Embryonic facial prominence (tissue), 1 donor: Measurements from ENCODE around the gene SEZ6.

Experiments used
- DNase-seq: peaks from one replicate; pipeline ENCODE4 v3.0.0-alpha.2; 2016; ENCODE audit errors: extremely low spot score

SEZ6 gene

DNA sequence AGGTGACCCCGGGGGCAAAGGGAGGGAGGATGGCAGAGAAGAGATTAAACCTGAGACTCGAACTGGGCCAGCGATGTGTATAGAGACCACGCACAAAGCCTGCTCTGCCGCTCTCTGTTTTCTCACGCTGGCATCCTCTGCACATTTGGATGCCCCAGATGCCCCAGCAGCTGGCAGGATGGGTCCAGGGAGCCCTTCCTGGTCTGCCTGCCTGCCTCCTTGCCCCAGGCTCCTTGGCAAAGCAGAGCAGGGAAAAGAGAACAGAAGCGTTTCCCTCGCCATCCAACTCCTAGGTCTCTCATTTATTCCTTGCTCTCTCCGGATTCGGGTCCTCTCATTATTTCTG lies 31.9 kb upstream of the SEZ6 start:
- no peak for DNase-seq

DNA sequence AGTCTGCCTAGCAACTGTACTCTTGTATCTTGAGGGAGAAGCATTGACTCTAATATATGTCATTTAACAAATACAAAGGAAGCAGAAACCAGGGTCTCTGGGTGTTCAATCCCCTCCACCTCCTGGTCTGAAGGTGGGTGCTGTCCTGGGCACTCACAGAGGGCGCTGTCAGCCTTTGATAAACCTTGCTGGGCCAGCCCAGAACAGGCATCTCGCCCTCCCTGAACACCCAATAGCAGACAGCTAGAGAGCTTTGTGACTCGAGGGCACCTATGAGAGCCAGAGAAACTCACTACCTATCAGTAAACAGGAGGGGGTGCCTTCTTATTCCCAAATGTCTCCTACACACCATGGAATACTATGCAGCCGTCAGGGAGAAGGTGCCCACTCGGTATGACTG lies 30.8 kb upstream of the SEZ6 start:
- no peak for DNase-seq

DNA sequence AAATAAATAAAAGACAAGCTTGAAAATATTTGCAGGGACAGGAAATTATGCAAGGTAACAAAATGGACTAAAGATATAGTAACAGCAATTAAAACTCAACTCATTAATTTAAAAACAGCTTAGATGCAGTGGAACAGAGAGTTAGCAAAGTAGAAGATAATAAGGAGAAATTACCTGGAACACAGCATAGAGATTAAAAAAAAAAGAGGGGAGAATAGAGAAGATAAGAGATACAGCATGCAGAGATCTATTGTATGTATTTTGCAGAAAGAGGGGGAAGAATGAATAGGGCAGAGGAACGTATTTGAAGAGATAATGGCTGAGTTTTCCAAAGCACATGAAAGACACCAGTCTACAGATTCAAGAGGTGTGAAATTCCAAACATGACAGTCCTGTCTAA lies 28.7 kb upstream of the SEZ6 start:
- no peak for DNase-seq

DNA sequence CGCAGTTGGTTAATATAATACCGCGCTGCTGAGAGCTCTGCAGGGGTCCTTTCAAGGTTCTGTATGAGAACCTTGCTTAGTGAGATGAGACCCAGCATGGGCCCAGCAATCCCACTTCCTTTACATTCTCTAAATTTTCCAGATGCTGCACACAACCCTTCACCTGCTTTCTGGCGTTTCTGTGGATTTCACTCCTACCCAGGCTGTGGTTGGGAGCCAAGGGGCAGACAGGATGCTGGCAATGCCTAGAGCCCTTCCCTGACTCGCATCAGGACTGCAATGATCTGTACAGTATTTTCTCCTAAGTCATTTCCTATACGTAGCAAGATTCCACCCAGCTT lies 27.0 kb upstream of the SEZ6 start:
- DNase-seq, result no peak

DNA sequence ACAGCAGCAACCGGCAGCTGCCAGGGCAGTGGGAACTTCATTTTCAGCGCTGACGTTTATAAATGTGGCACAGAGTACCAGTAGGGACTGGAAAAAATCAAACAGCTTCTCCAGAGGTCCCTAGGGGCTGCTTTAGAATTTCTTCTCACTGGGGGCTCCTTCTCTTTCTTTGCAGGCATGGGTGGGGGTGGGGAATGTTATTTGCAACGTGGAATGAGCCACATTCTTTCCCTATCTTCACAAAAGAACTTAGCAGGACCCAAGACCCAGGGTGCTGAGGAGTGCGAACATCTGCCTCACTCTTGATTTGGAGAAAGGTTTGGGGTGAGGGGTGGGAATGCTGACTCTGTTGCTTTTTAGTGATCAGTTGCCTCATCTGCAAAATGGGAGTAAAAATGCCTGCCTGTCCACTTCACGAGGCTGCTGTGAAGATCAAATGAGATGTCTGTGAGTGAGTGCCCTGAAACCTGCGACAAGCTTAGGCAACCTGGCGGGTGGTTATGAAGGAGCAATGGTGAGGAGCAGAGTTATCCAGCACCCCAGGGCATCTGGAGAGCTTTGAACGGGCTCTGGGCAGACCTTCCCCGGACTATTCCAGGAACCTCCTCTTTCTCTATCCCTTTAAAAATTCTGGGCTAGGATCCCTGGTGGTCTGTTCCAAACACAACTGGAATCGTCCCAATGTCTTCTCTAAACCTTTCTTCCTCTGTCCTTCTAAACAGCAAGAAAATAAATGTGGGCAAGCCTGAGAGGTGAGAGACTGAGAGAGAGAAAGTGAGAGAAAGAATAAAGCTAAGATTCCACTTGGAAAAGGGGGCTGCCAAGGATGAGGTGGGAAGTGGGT lies 26.4 kb upstream of the SEZ6 start:
- DNase-seq, result no peak

DNA sequence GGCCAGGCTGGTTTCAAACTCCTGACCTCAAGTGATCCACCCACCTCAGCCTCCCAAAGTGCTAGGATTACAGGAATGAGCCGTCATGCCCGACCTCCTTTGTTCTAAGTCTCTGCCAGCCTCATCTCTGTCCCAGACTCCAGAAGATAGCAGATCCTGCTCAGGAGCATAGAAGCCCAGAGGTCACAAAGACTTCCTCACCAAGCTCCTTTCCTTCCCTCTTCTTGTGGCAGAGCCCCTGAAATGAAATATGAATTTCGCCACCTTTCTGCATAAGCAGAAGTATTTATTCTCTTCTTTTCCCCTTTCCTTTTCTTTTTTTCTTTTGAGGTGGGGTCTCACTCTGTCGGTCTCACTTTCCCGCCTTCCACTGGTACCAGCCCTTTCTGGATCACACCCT lies 25.7 kb upstream of the SEZ6 start:
- DNase-seq, result no peak

DNA sequence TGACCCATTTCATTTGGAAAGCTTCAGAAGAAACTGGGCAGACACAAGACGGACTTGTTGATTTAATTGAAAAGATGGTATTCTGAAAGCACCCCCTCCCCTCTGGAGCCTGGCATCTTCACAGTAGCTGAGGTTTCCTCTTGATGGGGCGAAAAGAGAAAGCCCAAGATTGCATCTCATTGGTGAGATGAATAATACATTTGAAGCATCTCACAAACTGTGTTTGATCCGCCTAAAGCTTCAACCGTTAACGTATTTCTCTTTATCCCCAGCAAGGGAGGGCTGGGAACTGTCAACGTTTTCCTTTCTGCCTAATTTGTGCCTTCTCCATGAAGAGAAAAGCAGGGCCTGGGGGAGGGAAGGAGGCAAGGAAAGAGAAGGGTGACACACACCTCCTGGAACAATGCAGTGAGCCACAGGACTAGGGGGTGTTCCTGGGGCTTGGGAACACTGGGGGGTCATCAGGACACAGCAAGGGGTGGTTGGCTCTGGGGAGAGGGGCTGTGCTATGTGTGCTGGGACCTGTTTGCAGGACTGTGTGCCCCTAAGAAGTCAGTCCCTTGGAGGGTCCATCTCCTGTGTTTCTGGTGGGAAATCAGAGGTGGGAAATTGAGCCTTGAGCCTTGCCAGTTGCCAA lies 18.6 kb upstream of the SEZ6 start:
- DNase-seq, result no peak

DNA sequence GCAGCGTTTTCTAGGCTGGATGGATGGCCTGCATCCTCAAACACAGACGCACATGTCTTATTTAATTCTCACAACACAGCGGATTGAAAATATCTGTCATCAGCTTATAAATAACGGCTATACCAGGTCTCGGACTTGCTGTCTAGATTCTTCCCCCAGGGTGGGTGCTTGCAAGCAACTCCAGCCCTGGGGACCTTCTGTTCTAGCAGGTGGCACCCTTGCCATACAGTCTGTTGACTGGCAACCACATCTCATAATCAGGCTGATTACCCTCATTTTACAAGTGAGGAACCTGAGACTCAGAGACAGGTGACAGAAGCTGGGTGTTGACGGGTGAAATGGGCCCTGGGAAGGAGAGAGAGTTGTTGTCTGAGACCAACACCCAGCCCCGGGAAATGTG lies 16.2 kb upstream of the SEZ6 start:
- no peak for DNase-seq

DNA sequence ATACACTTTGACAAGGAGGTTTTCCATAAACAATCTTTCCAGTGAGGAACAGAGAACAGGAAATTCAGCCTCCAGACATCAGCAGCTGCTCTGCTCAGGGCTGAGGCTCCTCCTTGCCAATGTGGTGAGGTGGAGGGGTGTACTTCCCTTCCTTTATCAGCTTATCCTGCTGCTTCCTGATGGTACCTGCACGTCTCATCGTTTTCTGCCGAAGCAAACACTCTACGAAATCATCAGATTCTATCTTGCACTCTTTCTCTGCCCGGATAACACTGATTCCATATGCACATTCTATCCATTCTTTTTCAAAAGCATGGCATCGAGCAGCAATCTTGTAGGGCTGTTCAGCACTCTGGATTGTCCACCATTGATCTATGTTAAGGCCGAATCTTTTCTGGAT lies 15.4 kb upstream of the SEZ6 start:
- no peak for DNase-seq

DNA sequence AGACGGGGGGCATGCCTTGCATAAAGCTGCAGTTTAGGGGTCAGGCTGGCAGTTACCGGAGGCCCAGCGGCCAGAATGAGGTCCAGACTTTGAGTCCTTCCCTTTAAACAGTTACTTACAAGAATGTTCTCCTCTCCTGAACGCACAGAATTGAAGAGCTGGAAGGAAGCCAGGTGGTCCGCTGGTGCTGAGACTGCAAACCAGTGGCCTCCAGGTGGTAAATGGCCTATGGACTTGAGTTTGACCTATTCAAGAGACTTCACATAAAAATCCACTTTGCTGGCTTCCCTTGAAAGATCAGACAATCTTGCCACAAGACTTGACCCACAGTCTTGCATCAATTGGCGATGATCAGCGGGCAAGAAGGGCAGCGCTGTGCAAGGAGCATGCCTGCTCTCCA lies 14.7 kb upstream of the SEZ6 start:
- DNase-seq, result no peak

DNA sequence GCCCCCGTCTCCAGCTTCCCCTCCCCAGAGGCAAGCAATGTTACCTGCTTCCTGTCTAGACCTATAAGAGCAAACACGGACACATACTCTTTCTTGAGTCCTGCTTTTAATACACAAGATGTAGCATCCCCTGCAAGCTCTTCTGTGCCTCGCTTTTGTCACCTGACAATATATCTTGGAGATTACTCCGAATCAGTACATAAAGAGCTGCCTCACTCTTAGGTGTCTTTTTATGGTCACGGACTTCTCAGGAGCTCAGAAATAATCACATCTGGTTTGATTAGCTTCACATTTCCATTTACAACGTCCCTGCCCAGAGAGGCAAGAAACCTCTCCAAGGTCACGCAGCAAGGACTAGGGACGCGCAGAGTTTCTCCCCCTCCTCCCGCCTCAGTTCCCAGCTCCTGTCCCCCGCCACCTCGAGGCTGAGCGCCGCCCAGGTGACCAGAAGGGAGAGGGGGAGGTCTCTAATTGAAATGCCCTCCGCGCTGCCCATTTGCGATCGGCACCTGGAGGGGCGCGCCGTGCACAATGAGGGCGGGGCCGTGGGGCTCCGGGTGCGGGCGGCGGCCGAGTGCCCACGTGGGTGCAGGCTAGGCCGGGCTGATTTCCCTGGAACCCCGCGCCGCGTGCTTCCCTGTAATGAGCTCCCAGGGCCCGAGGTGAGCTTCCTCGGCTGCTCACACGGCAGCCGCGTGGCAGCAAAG lies 13.8 kb upstream of the SEZ6 start:
- no peak for DNase-seq

DNA sequence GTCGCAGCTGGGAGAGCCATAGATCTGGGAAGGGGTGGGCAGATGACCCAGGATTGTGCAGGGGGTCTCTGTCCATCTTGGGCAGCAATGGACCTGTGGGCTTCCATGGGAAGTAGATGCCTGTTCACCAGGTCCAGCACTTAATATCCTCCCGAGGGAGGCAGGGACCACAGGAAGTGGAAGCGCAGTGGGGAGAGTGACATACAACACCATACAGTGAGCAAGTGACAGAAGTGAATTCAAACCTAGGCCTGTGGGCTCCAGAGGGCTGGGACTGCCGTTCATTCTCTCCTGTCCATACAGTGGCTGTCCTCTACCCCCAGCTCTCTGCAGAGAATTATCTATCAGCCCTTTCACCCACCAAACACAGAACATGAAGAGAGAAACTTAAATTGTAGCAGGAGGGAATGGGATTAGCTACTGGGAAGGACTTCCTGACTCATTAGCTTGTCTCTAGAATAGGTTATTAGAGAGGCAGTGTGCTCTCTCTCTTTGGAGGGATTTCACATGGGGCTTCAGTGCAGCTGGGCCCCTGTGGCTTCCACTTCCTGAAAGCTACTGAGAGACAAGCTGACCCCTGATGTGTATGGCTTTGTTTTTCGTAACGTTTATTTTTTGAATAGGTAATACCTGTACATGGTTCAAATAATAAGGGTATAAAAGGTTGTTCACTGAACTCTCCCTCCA lies 13.1 kb upstream of the SEZ6 start:
- no peak for DNase-seq

DNA sequence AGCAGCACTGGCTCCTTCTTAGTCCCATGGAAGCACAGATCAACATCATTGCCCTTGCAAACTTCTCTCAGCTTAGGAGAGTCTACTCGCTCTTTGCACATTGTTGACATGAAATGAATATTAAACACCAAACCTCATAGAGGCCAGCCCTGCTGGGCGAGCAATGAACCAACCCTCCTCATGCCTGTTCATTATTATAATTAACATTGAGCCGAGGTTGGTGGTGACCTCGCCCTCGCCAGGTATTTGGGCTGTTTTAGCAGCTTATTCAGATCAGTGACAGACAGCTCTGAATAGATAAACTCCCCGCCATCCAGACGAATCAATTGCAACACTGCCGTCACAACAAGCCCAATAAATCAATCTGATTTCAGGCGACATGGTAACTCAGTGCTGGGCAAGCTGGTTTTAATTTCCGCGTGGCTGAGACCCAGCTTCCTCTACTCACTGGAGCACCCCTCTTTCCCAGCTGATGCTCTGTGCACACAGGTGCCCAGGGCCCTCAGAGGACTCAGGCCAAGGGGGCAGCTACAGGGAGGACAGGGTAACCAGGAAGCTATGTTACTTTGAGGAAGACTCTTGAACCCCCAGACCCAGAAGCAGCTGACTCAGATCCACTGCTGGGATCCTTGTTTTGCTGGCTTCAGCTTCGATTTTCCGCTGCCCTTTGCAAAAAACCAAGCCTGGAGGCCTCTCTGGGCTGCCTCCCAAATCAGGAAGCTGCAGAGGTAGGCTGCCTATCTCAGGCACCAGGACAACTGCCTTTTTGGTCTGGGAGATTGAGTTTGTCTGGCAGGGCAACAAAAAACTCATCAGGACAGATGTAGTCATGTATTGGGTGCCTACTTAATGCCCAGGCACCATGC lies 10.7 kb upstream of the SEZ6 start:
- DNase-seq, result no peak

DNA sequence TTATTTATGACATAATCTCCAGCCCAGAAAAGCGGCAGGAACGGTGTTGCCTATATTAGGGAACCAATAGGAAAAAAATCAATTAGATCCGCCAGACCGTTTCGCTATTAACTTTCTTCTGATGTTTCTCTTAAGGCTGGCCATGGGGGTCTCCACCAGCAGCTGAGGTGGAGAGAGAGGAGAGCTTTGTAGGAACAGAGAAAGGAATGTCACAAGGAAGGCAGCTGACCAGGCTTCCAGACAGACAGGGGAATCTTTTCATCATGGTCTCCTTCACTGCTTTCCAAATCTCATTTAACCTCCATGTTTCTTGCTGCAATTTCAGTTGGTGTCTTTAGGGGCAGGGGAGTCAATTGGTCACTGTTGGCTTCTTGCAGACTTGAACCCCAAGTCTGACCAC lies 8.9 kb upstream of the SEZ6 start:
- no peak for DNase-seq

DNA sequence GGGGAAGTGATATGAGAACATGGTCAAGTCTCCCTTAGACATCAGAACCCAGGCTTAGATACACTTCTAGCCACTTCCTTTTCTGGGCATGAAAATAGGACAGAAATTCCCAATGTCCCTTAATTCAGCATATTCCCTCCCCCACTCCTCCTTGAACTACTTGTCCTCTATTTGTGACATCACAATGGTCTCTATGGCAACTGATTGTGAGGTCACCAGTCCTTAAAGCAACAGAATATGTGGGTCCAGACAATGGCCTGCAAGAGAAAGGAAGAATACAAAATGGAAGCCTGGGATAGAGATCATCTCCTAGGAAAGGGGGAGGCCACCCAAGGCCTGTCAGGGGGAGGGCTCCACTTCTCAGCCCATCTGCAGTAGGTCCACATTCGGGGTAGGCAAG lies 6.7 kb upstream of the SEZ6 start:
- DNase-seq, result no peak

DNA sequence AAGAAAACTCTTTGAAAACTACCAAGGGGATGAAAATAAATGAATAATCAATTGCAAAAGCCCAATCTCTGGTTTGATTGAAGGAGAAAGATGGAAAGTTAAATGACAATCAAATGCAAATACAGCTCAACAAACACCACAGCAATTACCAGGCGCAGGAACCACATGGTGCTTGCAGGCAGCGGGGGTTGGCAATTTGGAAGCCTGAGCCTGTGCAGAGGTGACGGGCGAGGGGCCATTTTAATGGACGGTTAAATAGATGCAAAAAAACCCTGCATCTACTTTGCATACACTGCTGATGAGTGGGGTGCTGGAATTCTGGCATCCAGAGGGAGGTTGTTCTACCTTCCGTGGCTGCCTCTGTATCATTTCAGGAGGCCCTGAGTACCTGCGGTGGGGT lies 4.8 kb upstream of the SEZ6 start:
- DNase-seq, result no peak

DNA sequence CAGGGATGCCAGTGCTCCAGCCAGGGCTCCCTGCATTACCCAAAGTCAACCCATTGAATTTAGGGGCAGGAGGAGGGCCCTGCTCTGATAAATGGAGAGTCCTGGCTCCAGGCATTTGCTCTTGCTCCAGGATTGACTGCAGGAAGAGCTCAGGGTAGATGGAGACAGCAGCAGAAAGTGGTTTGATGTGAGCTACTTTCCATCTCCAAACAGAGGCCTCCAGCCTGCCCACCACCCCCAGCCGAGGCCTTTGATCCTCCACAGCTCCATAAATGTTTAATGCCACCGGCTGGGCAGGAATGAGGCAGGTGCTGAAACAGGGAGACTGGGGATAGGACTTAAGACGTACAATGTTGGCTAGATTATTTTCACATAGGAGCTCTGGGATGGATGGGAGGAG lies 4.3 kb upstream of the SEZ6 start:
- no peak for DNase-seq

DNA sequence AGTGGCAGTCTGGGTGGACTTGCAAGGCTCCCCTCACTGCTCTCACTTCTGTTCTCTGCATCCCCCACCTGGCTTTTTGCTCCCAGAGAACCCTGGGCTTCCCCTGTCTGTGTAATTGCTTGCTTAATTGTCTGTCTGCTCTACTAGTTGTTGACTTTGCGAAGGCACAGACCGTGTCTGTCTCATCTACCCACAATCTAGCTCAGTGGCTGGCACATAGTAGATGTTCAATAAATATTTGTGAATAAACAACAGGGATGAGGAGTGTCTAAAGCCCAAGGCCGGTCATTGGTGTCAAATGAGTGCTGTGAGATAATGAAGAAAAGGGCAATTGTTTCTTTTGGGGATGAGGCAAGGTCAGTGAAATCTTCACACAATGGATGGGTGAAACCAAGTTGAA lies 2.8 kb upstream of the SEZ6 start:
- DNase-seq, result no peak

DNA sequence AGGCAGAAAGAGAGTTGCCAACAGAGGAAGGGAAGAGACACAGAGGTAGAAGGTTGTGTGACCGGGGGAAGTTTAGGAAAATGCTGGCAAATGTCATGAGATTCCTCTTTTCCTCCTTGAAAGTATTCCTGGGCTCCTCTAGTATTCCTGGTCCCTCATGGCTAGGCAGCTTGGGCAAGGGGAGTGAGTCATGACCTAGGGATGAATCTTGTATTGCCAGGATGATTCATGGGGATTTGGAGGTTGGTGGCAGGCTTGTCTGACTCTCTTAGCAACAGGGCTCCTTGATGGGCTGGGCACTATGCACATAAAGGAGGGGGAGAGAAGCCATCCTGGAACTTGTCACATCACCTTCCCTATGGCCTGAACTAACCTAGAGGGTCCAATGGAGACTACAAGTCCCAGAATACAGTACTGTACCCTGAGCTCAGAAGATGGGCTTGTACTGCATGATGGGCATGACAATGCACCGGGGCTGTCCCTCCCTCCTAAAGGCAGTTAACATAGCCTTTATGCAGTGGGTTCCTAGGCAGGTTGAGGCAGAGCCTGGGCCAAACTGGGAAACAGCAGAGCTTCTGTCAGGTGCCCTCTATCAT lies 2.1 kb upstream of the SEZ6 start:
- no peak for DNase-seq

DNA sequence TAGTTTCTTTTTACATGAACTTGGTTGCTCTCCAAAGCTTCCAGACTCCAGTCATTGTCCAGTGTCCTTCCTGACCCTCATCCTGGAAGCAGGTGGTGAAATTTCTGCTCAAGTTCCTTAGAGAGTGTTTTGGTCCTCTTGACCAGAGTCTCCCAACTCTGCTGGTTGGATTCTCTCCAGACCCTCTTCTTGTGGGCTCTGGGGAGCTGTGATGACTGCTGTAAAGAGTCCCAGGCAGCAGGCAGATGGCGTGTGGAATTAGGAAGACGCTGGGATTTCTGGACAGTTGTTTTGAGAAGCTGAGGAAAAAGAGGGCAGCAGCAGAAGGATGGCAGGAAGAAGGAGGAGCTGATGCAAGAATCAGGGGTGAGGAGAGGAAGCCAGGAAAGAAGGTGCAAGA lies 1.6 kb upstream of the SEZ6 start:
- DNase-seq, result no peak

DNA sequence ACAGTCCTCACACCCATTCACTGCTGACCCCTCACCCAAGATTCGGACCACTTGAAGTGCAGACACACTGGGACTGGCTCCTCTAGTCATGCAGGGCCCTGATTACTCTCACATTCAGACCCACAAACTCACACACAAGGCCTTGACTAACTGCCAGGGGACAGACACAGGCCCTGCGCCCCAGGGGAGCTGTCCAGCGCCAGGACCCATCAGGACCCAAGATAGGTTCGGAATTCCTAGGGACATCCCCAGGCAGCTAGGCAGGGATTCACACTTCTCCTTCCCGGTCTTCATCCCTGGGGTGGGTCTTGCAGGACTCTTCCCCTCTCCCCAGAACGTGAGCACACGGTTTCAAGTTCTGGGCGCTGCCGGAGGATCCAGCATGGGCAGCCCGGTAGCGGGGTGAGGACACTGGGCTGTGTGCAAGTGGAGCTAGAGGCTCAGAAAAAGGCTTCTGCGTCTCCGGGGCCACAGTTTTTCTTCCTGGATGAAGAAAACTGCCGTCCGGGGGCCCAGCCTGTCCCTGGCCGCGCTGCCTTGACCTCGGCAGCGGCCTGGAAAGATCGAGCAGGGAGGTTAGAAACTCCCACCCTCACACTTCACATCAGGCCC lies 1.6 kb downstream of the SEZ6 start:
- no peak for DNase-seq
